H1 (cell line): ENCODE results near the gene TGFB3. TPM values are rescaled to one million over a fixed set of nuclear protein-coding genes. Genes with fewer than 3 reads are reported as not detected.

ENCODE experiments used
- CTCF ChIA-PET: fragments of 300-600 bp; sonication (Branson Sonifier 250); formaldehyde crosslinking; loops from one replicate; lab custom pipeline; 2021; ENCODE audit not compliant: partially characterized antibody; lab: Charles Lee
- POLR2A ChIA-PET: fragments of 300-600 bp; sonication (Branson Sonifier 250); formaldehyde crosslinking; loops from one replicate; lab custom pipeline; 2021; ENCODE audit warnings: inconsistent platforms; ENCODE audit not compliant: partially characterized antibody; lab: Charles Lee
- DNase-seq, 2 experiments: peaks; one replicate each; pipeline versions ENCODE4 v3.0.0 to v3.0.0-alpha.2; 2010 to 2022; ENCODE audit warnings: low spot score in 2 of 2, low read depth in 1 of 2, mixed read lengths in 1 of 2
- FAIRE-seq: peaks from 2 replicates; lab custom pipeline; 2011; peaks lifted over from hg19 to GRCh38; lab: Jason Lieb, UNC
- H2AFZ ChIP-seq: 2 replicates; pipeline ENCODE4 v1.8.1; 2012; ENCODE audit warnings: low read length, inconsistent platforms
- H2AK5ac ChIP-seq: 2 replicates; pipeline ENCODE4 v1.6.1; 2013; ENCODE audit warnings: low read depth, low read length
- H2BK120ac ChIP-seq: replicated peaks from 2 replicates; pipeline ENCODE3; 2013; ENCODE audit warnings: low read depth, low read length, inconsistent platforms
- H2BK12ac ChIP-seq: 2 replicates; pipeline ENCODE4 v1.6.1; 2013; ENCODE audit warnings: low read depth, low read length
- H2BK15ac ChIP-seq: 2 replicates; pipeline ENCODE4 v1.6.1; 2013; ENCODE audit warnings: low read length
- H2BK20ac ChIP-seq: 2 replicates; pipeline ENCODE4 v1.6.1; 2013; ENCODE audit warnings: low read length
- H2BK5ac ChIP-seq: 2 replicates; pipeline ENCODE4 v1.6.1; 2013; ENCODE audit warnings: low read depth, low read length
- H3K14ac ChIP-seq: 2 replicates; pipeline ENCODE4 v1.6.1; 2013; ENCODE audit warnings: inconsistent platforms; ENCODE audit not compliant: insufficient read length
- H3K18ac ChIP-seq: 2 replicates; pipeline ENCODE4 v1.6.1; 2013; ENCODE audit warnings: low read length; ENCODE audit errors: extremely low read depth
- H3K23ac ChIP-seq: 2 replicates; pipeline ENCODE4 v1.6.1; 2013; ENCODE audit warnings: inconsistent platforms; ENCODE audit not compliant: insufficient read length
- H3K23me2 ChIP-seq: 2 replicates; pipeline ENCODE4 v1.6.1; 2013; ENCODE audit warnings: low read depth, low read length
- H3K27ac ChIP-seq: 2 replicates; pipeline ENCODE4 v1.6.1; 2011; ENCODE audit warnings: low read depth, low read length, inconsistent platforms
- H3K27me3 ChIP-seq, 4 experiments: replicated peaks in 1 of 4; 1 replicate in 1 of 4; 2 replicates in 3 of 4; pipeline versions ENCODE4 v1.6.1 to v1.8.1; 2011 to 2013; ENCODE audit warnings: low read length in 3 of 4, mild to moderate bottlenecking in 3 of 4, inconsistent platforms in 2 of 4, mixed read lengths in 2 of 4, moderate library complexity in 1 of 4; ENCODE audit not compliant: control insufficient read depth in 3 of 4, insufficient read depth in 3 of 4; ENCODE audit errors: extremely low read depth in 1 of 4
- H3K36me3 ChIP-seq, 4 experiments: 2 replicates each; pipeline versions ENCODE4 v1.6.1 to v1.8.1; 2011 to 2013; ENCODE audit warnings: mild to moderate bottlenecking in 4 of 4, low read length in 3 of 4, moderate library complexity in 2 of 4, control low read depth in 1 of 4, inconsistent platforms in 1 of 4; ENCODE audit not compliant: insufficient read depth in 4 of 4, control insufficient read depth in 2 of 4
- H3K4ac ChIP-seq: replicated peaks from 2 replicates; pipeline ENCODE3; 2013; ENCODE audit warnings: low read length, low read depth, mixed read lengths, inconsistent platforms; ENCODE audit not compliant: insufficient read length
- H3K4me1 ChIP-seq, 4 experiments: replicated peaks in 1 of 4; 1 replicate in 1 of 4; 2 replicates in 3 of 4; pipeline versions ENCODE4 v1.6.1 to v1.8.1; 2011 to 2013; ENCODE audit warnings: low read length in 3 of 4, inconsistent platforms in 2 of 4, mixed read lengths in 1 of 4; ENCODE audit not compliant: insufficient read depth in 4 of 4, control insufficient read depth in 3 of 4
- H3K4me2 ChIP-seq, 2 experiments: 2 replicates each; pipeline versions ENCODE4 v1.6.1 to v1.8.1; 2011 to 2013; ENCODE audit warnings: low read depth in 2 of 2, low read length in 2 of 2, control low read depth in 1 of 2, inconsistent platforms in 1 of 2, mild to moderate bottlenecking in 1 of 2; ENCODE audit not compliant: insufficient read depth in 1 of 2
- H3K4me3 ChIP-seq, 4 experiments: fragments of 200-600, 300-600 bp in 1 of 4; sonication (generic), shearing (Covaris generic), sonication (Bioruptor Twin) in 1 of 4; 2 replicates each; pipeline versions ENCODE4 v1.5.1 to v1.8.1; 2011 to 2016; ENCODE audit warnings: low read length in 4 of 4, low read depth in 3 of 4, control low read depth in 2 of 4, inconsistent platforms in 2 of 4, mild to moderate bottlenecking in 2 of 4, mixed read lengths in 1 of 4, moderate library complexity in 1 of 4; ENCODE audit not compliant: insufficient read depth in 2 of 4; ENCODE audit errors: extremely low read depth in 1 of 4
- H3K56ac ChIP-seq: replicated peaks from 2 replicates; pipeline ENCODE3; 2013; ENCODE audit warnings: low read depth, mild to moderate bottlenecking, mixed read lengths, low read length, inconsistent platforms; ENCODE audit not compliant: insufficient read length
- H3K79me1 ChIP-seq: 2 replicates; pipeline ENCODE4 v1.6.1; 2013; ENCODE audit warnings: low read depth, low read length, control low read depth
- H3K79me2 ChIP-seq, 2 experiments: 2 replicates each; pipeline versions ENCODE4 v1.6.1 to v1.8.1; 2012 to 2013; ENCODE audit warnings: low read length in 2 of 2, mild to moderate bottlenecking in 2 of 2, inconsistent platforms in 1 of 2; ENCODE audit not compliant: insufficient read depth in 2 of 2, control insufficient read depth in 1 of 2
- H3K9ac ChIP-seq, 4 experiments: replicated peaks in 1 of 4; 1 replicate in 1 of 4; 2 replicates in 3 of 4; pipeline versions ENCODE4 v1.6.1 to v1.8.1; 2011 to 2013; ENCODE audit warnings: low read depth in 3 of 4, low read length in 3 of 4, control low read depth in 2 of 4, mild to moderate bottlenecking in 2 of 4, moderate library complexity in 2 of 4, inconsistent platforms in 1 of 4; ENCODE audit errors: extremely low read depth in 1 of 4
- H3K9me3 ChIP-seq, 2 experiments: 2 replicates each; pipeline versions ENCODE4 v1.6.1 to v1.8.1; 2012 to 2013; ENCODE audit warnings: mild to moderate bottlenecking in 2 of 2, moderate library complexity in 2 of 2, control low read depth in 1 of 2, inconsistent platforms in 1 of 2, low read depth in 1 of 2, low read length in 1 of 2, mixed read lengths in 1 of 2; ENCODE audit not compliant: insufficient read depth in 2 of 2
- H4K20me1 ChIP-seq, 2 experiments: replicated peaks in 1 of 2; 2 replicates each; pipeline versions ENCODE3 to v1.8.1; 2011 to 2013; ENCODE audit warnings: inconsistent platforms in 2 of 2, low read length in 2 of 2, mild to moderate bottlenecking in 1 of 2; ENCODE audit not compliant: insufficient read depth in 2 of 2, control insufficient read depth in 1 of 2
- H4K5ac ChIP-seq: 2 replicates; pipeline ENCODE4 v1.6.1; 2013; ENCODE audit warnings: low read length, low read depth, mixed read lengths, inconsistent platforms; ENCODE audit not compliant: insufficient read length
- H4K8ac ChIP-seq: 2 replicates; pipeline ENCODE4 v1.8.0; 2013; ENCODE audit warnings: mild to moderate bottlenecking, moderate library complexity, low read length, inconsistent platforms; ENCODE audit not compliant: insufficient read depth; ENCODE audit errors: extremely low read depth
- H4K91ac ChIP-seq: replicated peaks from 2 replicates; pipeline ENCODE3; 2013; ENCODE audit warnings: low read length, mixed read lengths, inconsistent platforms; ENCODE audit not compliant: insufficient read length
- CREB1 ChIP-seq: IDR thresholded peaks from 2 replicates; pipeline ENCODE4 v1.6.1; 2012; ENCODE audit warnings: inconsistent platforms
- NRF1 ChIP-seq: IDR thresholded peaks from 2 replicates; pipeline ENCODE4 v1.6.1; 2011; ENCODE audit warnings: mild to moderate bottlenecking, low read depth, low read length, improper control_type of control experiment
- POLR2AphosphoS5 ChIP-seq: IDR thresholded peaks from 2 replicates; pipeline ENCODE4 v1.6.1; 2011; ENCODE audit warnings: low read depth, low read length
- POU5F1 ChIP-seq: IDR thresholded peaks from 2 replicates; pipeline ENCODE4 v1.6.1; 2011; ENCODE audit warnings: low read depth, mild to moderate bottlenecking, low read length, moderate library complexity
- SIN3A ChIP-seq, 2 experiments: IDR thresholded peaks in 1 of 2; conservative IDR thresholded peaks in 1 of 2; 2 replicates each; pipeline ENCODE4 v1.6.1; 2011 to 2012; ENCODE audit warnings: low read length in 2 of 2, improper control_type of control experiment in 1 of 2, low read depth in 1 of 2, mild to moderate bottlenecking in 1 of 2
- SP1 ChIP-seq: IDR thresholded peaks from 2 replicates; pipeline ENCODE4 v1.6.1; 2011; ENCODE audit warnings: low read depth, low read length
- TCF12 ChIP-seq: IDR thresholded peaks from 2 replicates; pipeline ENCODE4 v1.6.1; 2011; ENCODE audit warnings: low read depth, mild to moderate bottlenecking, low read length
- TEAD4 ChIP-seq: IDR thresholded peaks from 2 replicates; pipeline ENCODE4 v1.6.1; 2012; ENCODE audit warnings: low read depth, low read length, inconsistent platforms, mixed read lengths
- polyA plus RNA-seq, 7 experiments: library from polyadenylated mRNA; depleted of rRNA in 3 of 7; stranded (reverse) in 5 of 7; unstranded in 2 of 7; fragments of >200 nt in 5 of 7; fragments of 200-250 nt in 2 of 7; gene quantifications; 1 replicate in 5 of 7; 2 replicates in 1 of 7; 4 replicates in 1 of 7; pipeline versions ENCODE4 v1.2.1 to v1.2.3, GENCODE V29; 2011 to 2013; ENCODE audit warnings: missing spikeins in 2 of 7, mixed read lengths in 2 of 7
- total RNA-seq: library from RNA; stranded (reverse); fragmentation: NEBNext Ultra II Directional; extraction: Animal tissue kit (Norgen Biotek cat#: 25700); gene quantifications from 2 replicates; pipeline ENCODE4 v1.2.1, GENCODE V29; 2021
- TF ChIP-seq, protein P1 (sequence below): IDR thresholded peaks from 2 replicates; pipeline ENCODE4 v1.6.1; 2011; ENCODE audit warnings: low read depth, mild to moderate bottlenecking, low read length; ENCODE audit not compliant: insufficient read depth

TGFB3 gene
- total and polyA plus RNA-seq, 2 of the 8 experiments (the other 6 are each of a cell fraction or from before 2014, with no cell fraction given): 0.65 to 0.86 TPM

DNA sequence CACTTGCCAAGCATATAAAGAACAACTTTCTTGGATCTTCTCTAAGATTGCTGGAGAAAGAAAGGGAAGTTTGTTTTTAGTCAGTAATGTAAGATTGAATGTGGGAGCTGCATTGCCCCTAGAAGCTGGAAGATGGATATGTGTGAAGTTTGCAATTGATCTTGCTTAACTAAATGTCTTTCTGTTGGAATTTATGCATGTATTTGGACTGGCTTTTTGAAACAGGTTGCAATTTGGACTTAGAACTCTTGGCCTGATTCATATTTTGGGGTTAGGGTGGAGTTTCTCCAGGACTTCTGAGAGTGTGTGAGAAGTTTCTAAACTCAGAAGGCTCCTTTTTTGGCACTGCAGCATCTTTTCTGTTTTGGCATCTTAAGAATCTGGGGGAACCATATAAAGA lies 30.1 kb upstream of the TGFB3 start:
- no peak for FAIRE-seq
- CTCF ChIA-PET: interaction anchor here (1.5 kb wide), 1 partner anchor 41 kb away, joined by 3 read pairs; no protein-coding TSS in a partner anchor
- TF ChIP-seq NRF1: no peak
- TF ChIP-seq SP1: no peak
- TF ChIP-seq SIN3A (conservative IDR thresholded peaks at IDR 0.05 in 1 of 2, IDR thresholded peaks at IDR 0.05 in 1 of 2; ENCODE audit: low read depth in 1 of 2, low read length in 2 of 2): no peak
- TF ChIP-seq TEAD4: no peak
- no peak for TF ChIP-seq POLR2AphosphoS5
- no peak for TF ChIP-seq CREB1
- TF ChIP-seq, protein P1, sequence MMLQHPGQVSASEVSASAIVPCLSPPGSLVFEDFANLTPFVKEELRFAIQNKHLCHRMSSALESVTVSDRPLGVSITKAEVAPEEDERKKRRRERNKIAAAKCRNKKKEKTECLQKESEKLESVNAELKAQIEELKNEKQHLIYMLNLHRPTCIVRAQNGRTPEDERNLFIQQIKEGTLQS: no peak
- TF ChIP-seq TCF12: no peak
- no peak for TF ChIP-seq POU5F1

More for the DNA sequence above, 30.1 kb upstream of the TGFB3 start:
- H2BK20ac ChIP-seq: no peak overlapping the region
- no peak overlapping the region for H4K5ac ChIP-seq
- no peak overlapping the region for H2AK5ac ChIP-seq
- no peak overlapping the region for H4K8ac ChIP-seq
- H3K36me3 ChIP-seq: no peaks in the 10 kb centered on the region; a peak in 2 of 8 replicates
- H3K79me2 ChIP-seq: no peaks in the 10 kb centered on the region
- no peak overlapping the region for H3K9ac ChIP-seq
- no peak overlapping the region for H2BK120ac ChIP-seq
- H3K4me3 ChIP-seq: no peak overlapping the region
- H3K23me2 ChIP-seq: no peaks in the 10 kb centered on the region
- H3K4ac ChIP-seq: no peak overlapping the region
- no peak for DNase-seq
- no peak overlapping the region for H3K18ac ChIP-seq
- no peak overlapping the region for H2BK12ac ChIP-seq
- H4K20me1 ChIP-seq: no peaks in the 10 kb centered on the region
- no peaks in the 10 kb centered on the region for H3K27me3 ChIP-seq
- no peak overlapping the region for H3K4me2 ChIP-seq
- no peak overlapping the region for H3K56ac ChIP-seq
- H3K9me3 ChIP-seq: no peaks in the 10 kb centered on the region
- no peak overlapping the region for H2AFZ ChIP-seq
- no peak overlapping the region for H3K27ac ChIP-seq
- H2BK5ac ChIP-seq: no peak overlapping the region
- no peak overlapping the region for H2BK15ac ChIP-seq
- POLR2A ChIA-PET: interaction anchor here (0.6 kb wide), 1 partner anchor 330 kb away, joined by 4 read pairs; no protein-coding TSS in a partner anchor
- no peak overlapping the region for H3K14ac ChIP-seq
- H3K4me1 ChIP-seq: 0 out of 7 replicates have a peak, but pooled peaks cover 0 to 2% (median 0%) of the 10 kb centered on the region in 4 experiments
- H3K23ac ChIP-seq: no peak overlapping the region
- no peaks in the 10 kb centered on the region for H3K79me1 ChIP-seq
- H4K91ac ChIP-seq: no peak overlapping the region
